OCI-LY3 (cell line): ENCODE results near the gene STRA6.

Source experiments
- H2AFZ ChIP-seq: fragments of 200-600, 300-600 bp; shearing (Covaris generic); 2 replicates; pipeline ENCODE4 v1.6.0; 2014; ENCODE audit warnings: antibody characterized with exemption, low read depth, low read length
- H3K27ac ChIP-seq: fragments of 200-600, 300-600 bp; sonication (generic); 2 replicates; pipeline ENCODE4 v1.5.1; 2014; ENCODE audit warnings: mild to moderate bottlenecking, low read length, moderate library complexity, mixed read lengths
- H3K27me3 ChIP-seq: fragments of 200-600, 300-600 bp; sonication (generic); 2 replicates; pipeline ENCODE4 v1.6.1; 2014; ENCODE audit warnings: low read depth, low read length, mixed read lengths
- H3K36me3 ChIP-seq: fragments of 200-600, 300-600 bp; sonication (generic); replicated peaks from 2 replicates; pipeline ENCODE3; 2014; ENCODE audit warnings: low read depth, low read length, mixed read lengths
- H3K4me1 ChIP-seq: fragments of 300-600, 200-600 bp; sonication (generic); 2 replicates; pipeline ENCODE4 v1.6.1; 2014; ENCODE audit warnings: low read length, mixed read lengths
- H3K4me2 ChIP-seq: fragments of 200-600, 300-600 bp; sonication (generic); 2 replicates; pipeline ENCODE4 v1.6.1; 2014; ENCODE audit warnings: low read length, mixed read lengths
- H3K4me3 ChIP-seq: fragments of 300-600, 200-600 bp; sonication (generic); 2 replicates; pipeline ENCODE4 v1.5.1; 2014; ENCODE audit warnings: antibody characterized with exemption, mild to moderate bottlenecking, low read length, moderate library complexity
- H3K79me2 ChIP-seq: fragments of 300-600, 200-600 bp; shearing (Covaris generic); 2 replicates; pipeline ENCODE4 v1.6.1; 2014; ENCODE audit warnings: mild to moderate bottlenecking, low read length, mixed read lengths
- H3K9ac ChIP-seq: fragments of 300-600, 200-600 bp; shearing (Covaris generic); 2 replicates; pipeline ENCODE4 v1.6.0; 2014; ENCODE audit warnings: mild to moderate bottlenecking, low read length, moderate library complexity
- H3K9me3 ChIP-seq: fragments of 200-600, 300-600 bp; shearing (Covaris generic); 2 replicates; pipeline ENCODE4 v1.6.1; 2014; ENCODE audit warnings: low read length, mixed read lengths; ENCODE audit not compliant: insufficient read depth
- H4K20me1 ChIP-seq: fragments of 200-600, 300-600 bp; sonication (generic); 2 replicates; pipeline ENCODE4 v1.6.1; 2016; ENCODE audit warnings: low read length, mixed read lengths; ENCODE audit not compliant: insufficient read depth
- EZH2phosphoT487 ChIP-seq: fragments of 200-600 bp; shearing (Covaris generic); IDR thresholded peaks from 2 replicates; pipeline ENCODE4 v1.6.1; 2018; ENCODE audit warnings: antibody characterized with exemption, mixed run types, low read depth
- TF ChIP-seq, protein P1 (sequence below): fragments of 200-600, 300-600 bp; sonication (generic); IDR thresholded peaks from 2 replicates; pipeline ENCODE4 v1.5.1; 2014; ENCODE audit warnings: antibody characterized with exemption, low read length, low read depth

Gene STRA6

DNA sequence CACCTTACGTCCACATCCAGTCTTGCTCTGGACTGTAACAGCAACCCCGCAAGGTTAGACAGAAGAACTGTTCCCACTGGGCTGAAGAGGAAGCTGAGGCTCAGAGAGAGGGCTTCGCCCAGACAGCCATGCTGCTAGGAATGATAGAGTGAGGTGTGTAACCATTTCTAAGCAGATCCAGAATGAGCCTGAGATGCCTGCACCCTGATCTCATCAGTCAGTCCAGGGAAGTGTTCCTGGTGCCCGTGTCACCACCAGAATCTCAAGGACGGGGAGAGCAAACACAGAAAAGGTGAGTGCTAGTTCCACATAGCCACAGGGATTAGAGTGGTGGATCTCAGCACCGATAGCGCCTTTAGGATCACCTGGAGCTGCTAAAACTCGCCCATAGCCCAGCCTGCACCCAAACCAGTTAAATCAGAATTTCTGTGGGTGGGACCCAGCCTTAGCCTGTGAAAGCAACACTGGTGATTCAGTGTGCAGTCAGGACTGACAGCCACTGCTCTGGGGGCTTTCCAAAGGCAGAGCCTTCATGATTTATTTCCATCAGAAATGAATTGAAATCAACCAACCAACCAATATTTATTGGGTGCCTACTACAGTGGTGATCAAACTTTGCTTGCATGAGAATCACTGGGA lies 16.8 kb downstream of the STRA6 start:
- H3K4me2 ChIP-seq = no peak overlapping the region
- H3K36me3 ChIP-seq = no peaks in the 10 kb centered on the region
- H3K9ac ChIP-seq = no peak overlapping the region
- TF ChIP-seq, protein P1, sequence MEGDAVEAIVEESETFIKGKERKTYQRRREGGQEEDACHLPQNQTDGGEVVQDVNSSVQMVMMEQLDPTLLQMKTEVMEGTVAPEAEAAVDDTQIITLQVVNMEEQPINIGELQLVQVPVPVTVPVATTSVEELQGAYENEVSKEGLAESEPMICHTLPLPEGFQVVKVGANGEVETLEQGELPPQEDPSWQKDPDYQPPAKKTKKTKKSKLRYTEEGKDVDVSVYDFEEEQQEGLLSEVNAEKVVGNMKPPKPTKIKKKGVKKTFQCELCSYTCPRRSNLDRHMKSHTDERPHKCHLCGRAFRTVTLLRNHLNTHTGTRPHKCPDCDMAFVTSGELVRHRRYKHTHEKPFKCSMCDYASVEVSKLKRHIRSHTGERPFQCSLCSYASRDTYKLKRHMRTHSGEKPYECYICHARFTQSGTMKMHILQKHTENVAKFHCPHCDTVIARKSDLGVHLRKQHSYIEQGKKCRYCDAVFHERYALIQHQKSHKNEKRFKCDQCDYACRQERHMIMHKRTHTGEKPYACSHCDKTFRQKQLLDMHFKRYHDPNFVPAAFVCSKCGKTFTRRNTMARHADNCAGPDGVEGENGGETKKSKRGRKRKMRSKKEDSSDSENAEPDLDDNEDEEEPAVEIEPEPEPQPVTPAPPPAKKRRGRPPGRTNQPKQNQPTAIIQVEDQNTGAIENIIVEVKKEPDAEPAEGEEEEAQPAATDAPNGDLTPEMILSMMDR = no peak
- no peak for TF ChIP-seq EZH2phosphoT487
- peaks cover 5% of the 10 kb centered on the region for H3K4me1 ChIP-seq
- H3K27me3 ChIP-seq = peaks cover 13% of the 10 kb centered on the region
- H3K4me3 ChIP-seq = no peak overlapping the region
- no peaks in the 10 kb centered on the region for H3K9me3 ChIP-seq
- H3K79me2 ChIP-seq = no peaks in the 10 kb centered on the region
- no peak overlapping the region for H3K27ac ChIP-seq
- H4K20me1 ChIP-seq = no peaks in the 10 kb centered on the region
- no peak overlapping the region for H2AFZ ChIP-seq

DNA sequence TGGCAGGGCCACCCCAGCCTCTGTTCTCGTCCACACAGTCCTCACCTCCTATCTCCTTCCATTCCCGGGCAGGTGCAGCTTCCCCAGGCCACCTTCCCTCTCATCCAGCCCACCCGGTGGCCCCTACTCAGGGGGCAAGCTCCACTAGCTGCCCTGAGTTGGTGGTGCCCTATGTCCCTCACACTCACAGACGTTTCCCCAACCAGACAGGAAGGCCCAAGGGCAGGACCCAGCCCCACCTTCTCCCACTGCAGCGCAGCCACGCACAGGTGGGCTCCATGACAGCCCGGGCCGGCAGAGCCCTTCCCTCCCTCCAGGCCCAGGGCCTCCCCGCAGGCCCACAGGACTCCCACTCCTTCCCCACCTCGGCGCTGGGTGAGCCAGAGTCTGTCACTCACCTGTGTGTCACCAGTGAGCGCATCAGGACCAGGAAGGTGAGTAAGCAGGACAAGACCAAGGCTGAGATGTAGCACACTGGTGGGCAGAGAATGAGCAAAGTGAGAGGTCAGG lies 17.9 kb downstream of the STRA6 start:
- no peak overlapping the region for H3K9ac ChIP-seq
- peaks cover 16% of the 10 kb centered on the region for H3K4me1 ChIP-seq
- no peak overlapping the region for H2AFZ ChIP-seq
- TF ChIP-seq, protein P1 = no peak
- no peak for TF ChIP-seq EZH2phosphoT487
- H3K36me3 ChIP-seq = no peaks in the 10 kb centered on the region
- no peaks in the 10 kb centered on the region for H4K20me1 ChIP-seq
- H3K27me3 ChIP-seq = peaks cover 13% of the 10 kb centered on the region
- no peaks in the 10 kb centered on the region for H3K79me2 ChIP-seq
- H3K4me2 ChIP-seq = no peak overlapping the region
- H3K9me3 ChIP-seq = no peaks in the 10 kb centered on the region
- H3K4me3 ChIP-seq = no peak overlapping the region
- H3K27ac ChIP-seq = no peak overlapping the region

DNA sequence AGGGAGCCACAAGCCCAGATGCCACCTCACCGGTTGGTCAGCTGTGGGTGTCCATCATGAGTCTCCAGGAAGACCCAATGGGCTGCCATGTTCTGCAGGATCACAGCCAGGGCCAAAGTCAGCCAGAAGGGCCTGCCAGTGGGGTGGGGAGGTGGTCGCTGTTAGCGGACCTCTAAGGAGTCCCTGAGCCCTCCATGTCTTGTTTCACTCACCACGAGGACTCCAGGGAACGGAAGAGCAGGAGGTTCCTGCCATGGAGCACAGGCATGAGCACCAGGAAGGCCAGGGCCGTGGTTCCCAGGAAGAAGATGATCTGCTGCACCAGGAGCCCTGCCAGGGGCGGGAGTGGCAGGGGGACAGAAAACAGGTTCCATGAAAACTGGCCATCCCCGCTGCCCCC lies 20.5 kb downstream of the STRA6 start:
- Histone ChIP-seq H3K79me2 (no peaks in the 10 kb centered on the region), H3K27ac (no peak overlapping the region), H3K4me1 (peaks cover 16% of the 10 kb centered on the region), H3K4me3 (no peak overlapping the region), H3K4me2 (no peak overlapping the region), H3K27me3 (peaks cover 17% of the 10 kb centered on the region), H3K9ac (no peak overlapping the region), H3K36me3 (no peaks in the 10 kb centered on the region), H4K20me1 (no peaks in the 10 kb centered on the region), H2AFZ (no peak overlapping the region), H3K9me3 (no peaks in the 10 kb centered on the region)
- no peak for TF ChIP-seq EZH2phosphoT487
- TF ChIP-seq, protein P1 = no peak

DNA sequence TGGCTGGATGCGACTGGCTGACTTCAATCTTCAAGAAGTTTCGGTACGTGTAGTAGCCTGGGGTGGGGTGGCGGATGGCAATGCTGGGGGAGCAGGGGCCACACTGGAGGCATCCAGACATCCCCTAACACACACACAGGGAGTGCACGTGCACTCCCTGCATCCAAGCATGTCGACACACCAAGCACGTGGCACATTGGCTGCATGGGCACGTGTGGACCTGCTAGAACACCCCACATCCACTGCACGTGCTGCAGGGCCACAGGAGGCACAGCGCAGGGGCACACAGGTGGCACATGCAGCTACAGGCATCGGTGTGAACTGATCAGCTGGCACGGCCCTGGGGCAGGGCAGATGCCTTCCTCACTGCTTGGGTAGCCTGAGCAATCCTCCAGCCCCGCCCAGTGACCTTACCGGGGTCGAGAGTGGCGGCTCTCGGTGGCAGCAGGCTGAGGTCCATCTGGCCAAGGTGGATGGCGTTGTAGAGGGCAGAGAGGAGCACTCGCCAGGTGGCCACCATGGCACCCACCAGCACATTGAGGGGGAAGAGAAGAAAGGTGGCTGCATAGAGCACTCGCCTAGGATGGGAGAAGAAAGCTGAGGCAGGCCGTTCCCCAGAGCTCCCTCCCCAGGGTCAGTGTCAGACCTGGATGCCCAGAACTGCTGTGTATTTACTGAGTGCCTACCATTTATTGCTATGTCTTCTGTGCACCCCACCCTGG lies 21.5 kb downstream of the STRA6 start:
- Histone ChIP-seq H3K79me2 (no peaks in the 10 kb centered on the region), H3K4me1 (peaks cover 16% of the 10 kb centered on the region), H3K27ac (no peak overlapping the region), H4K20me1 (no peaks in the 10 kb centered on the region), H3K4me2 (peak overlapping the region; percentile 44), H3K9ac (no peak overlapping the region), H3K4me3 (no peak overlapping the region), H3K9me3 (no peaks in the 10 kb centered on the region), H3K36me3 (no peaks in the 10 kb centered on the region), H3K27me3 (peaks cover 12% of the 10 kb centered on the region), H2AFZ (no peak overlapping the region)
- no peak for TF ChIP-seq EZH2phosphoT487
- TF ChIP-seq, protein P1 = no peak
